GM18873 (cell line): ENCODE data around the gene OTULIN.

Experiments used
- ATAC-seq: cut with Tn5 transposase; IDR thresholded peaks from one replicate; pipeline ENCODE4 v1.9.1; 2021; ENCODE audit warnings: mild to moderate bottlenecking, moderate library complexity, moderate number of reproducible peaks; ENCODE audit not compliant: unreplicated experiment, low FRiP score

OTULIN gene

DNA sequence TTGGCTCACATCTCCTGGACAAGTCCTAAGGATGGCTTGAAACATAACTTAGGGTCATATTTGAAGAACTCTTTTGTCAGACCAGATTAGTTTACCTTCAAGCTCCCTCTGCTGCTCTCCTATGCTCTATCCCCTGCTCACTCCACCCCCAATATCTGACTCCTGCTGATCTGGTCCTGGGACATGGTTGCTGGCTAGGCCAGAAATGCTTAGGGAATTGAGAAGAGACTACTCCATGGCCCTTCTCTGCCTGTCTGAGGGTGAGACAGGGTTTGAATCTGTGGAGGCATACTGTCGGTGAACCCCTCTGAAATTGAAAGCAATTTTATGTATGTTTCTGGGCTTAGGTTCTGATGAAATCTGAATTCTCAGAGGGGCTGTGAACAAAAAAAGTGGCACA, 3.3 kb downstream of the OTULIN start:
- ATAC-seq, result no peak

DNA sequence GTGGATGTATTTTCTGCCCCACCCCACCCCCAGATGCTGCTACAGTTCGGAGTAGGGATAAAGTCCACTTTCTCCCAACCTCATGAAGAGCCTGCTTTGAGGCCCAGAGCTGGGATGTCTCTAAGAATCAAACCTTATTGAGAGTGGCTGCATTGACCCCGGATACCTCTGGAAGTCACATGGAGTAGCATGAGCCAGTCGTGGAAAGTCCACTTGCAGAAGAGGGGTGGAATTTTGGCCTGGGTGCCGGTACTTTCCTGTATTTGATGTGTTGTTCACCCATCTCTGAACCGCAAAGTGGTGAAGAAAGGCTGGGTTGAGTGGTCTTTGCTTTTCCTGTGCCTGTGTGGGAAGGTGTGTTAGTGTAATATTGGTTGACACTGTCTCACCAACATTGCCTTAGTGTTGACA, 3.7 kb downstream of the OTULIN start:
- ATAC-seq, result no peak

DNA sequence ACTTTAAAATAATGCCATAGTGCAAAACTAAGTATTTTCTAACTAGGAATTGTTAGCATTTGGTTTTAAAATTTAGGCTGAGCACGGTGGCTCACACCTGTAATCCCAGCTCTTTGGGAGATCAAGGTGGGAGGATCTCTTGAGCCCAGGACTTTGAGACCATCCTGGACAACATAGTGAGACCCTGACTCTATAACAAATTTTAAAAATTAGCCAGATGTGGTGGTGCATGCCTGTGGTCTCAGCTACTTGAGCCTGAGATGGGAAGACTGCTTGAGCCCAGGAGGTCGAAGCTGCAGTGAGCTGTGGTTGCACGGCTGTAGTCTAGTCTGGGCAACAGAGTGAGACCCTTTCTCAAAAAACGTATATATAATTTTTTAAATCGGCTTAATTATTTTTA, 4.9 kb downstream of the OTULIN start:
- ATAC-seq, result no peak

DNA sequence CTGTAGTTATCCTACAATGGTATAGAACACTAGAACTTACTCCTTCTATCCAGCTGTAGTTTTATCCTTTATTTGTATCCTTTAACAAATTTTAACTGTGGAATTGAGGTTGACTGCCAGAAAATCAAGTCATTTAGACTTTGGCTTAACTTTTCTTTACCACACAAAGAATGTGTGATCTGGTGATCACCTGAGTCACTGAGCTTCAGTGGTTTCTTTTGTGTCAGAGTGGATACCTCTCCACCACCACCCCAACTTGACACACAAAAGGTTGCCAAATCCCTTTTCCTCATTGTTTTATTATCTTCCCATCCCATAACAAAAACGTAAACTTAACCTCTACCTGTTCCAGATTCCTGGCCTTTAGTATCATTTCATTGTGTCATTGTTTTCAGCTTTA, 5.5 kb downstream of the OTULIN start:
- ATAC-seq, result no peak

DNA sequence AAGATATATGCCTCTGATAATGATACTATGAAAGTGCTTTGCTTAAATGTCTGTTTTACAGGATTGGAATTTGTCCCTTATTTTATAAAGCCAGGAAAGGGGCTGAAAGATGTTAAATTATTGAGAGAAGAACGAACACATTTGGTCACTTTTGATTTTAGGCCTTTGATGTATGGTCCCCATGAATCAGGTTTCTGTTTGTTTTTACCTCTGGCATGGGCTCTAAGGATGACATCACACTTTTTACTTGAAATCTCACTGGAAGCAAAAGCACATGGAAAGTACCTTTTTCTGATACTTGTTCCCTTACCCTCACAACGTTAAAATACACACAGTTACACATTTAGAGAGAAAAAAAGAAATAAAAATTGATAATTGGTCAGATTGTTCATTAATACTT, 6.9 kb downstream of the OTULIN start:
- no peak for ATAC-seq

DNA sequence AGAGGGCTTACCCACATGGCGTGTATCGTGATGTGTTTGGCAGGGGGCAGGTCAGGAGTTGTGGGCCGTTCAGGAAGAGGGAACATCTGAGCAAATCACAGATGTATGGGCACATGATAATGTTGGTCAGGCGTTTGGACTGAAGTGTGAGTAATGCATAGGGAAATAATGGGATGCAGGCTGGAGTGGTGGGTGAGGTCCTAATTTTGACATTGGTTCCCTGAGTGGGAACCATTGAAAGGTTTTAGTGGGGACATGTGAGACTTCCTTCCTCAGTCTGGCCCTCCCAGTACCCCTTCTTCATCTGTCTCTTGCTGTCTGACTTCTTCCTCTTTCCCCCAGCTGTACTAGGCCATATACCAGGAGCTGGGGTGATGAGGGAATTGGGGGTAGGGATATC, 7.6 kb downstream of the OTULIN start:
- ATAC-seq, result no peak

DNA sequence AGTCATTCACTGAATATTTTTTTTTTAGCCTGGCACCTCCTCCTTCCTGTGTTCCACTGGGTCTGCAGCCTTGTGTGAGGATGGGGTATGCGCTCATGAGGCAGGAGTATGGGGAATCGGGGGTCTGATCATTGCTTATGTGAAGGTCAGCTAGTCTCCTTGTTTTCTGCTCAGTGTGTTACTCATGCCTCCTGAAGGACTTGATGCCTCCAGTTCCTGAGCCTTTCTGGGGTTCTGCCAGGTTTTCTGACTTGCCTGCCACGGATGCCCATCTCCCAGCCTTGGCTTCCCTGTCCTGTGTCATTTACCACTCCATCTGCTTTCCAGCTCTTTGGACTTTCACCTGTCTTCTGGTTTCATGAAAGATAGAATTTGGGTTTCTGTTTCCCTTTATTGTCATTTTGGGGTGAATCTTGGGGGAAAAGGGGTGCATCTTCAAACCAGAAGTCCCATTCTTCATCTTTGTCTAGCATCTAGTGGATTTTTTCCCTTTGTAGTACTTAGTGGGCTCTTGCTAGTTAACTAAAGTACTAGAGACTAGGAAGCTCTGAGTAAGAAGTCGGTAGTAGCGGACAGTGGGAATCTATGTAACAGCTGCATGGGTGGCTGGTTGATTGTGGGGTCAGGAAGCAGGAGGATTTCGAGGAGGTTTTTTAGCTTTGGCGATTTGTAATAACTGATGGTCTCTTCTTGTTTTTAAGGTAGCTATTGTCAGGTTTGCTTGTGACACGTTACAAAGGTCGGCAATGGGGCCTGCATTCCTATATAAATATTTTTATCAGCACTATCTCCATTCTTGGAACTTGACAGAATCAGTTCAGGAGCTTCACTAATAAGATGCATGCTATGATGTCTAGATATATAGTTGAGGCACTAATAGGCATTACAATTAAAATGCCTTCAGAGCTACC, 8.2 kb downstream of the OTULIN start:
- ATAC-seq, result no peak

DNA sequence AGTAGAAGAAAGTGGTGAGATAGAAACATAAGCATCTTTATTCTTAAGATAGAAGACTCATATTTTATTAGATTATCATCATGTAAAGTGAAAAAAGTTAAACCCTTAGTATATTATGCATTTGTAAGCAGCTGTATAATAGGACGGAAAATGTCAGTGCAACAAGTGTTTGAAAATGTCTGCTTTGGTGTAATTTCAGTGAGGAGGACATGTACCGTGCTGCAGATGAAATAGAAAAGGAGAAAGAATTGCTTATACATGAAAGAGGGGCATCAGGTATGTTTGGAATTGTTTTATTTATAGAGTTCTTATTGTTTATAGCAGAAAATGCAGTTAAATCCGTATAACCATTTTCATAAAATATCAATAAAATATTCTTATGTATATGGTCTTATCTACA, 8.9 kb downstream of the OTULIN start:
- no peak for ATAC-seq

DNA sequence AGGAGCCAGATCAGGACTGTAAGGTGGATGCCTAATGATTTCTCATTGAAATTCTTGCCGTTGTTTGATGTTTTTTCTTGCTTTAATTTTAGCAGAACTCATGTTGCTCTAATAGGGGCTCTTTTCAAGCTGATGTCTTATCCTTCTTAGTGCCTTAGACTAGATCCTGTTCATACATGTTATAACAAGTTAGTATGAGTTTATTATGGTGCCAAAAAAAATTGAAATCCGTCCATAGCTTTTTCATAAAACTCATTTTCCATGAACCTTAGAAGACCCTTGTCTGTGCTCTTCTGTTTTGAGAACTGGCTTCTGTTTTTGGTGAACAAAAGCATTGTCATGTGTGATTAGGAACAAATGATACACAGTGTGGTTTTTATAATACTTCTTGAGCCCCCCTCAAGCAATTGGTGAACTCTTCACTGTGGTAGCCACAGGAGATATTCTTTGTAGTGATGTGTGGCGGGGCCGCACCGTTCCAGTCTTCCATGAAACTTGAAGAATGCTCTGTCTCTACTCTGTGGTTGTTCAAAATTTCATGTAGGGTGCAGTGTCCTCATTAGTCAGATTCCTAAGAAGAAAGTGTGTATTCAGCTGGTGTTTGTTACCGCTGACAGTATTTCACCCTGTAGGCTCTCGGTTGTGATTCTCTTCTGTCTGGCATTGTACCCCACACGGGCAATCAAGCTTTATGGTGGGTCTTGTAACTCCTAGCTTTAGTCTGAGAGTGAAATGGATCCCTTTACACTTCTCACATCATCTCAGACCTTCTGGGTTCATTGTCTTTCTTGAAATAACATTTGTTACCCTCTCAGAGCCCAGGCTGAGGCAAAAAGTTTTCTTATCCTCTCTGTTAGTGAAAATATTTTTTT, 10.7 kb downstream of the OTULIN start:
- ATAC-seq, result peak; percentile 12

DNA sequence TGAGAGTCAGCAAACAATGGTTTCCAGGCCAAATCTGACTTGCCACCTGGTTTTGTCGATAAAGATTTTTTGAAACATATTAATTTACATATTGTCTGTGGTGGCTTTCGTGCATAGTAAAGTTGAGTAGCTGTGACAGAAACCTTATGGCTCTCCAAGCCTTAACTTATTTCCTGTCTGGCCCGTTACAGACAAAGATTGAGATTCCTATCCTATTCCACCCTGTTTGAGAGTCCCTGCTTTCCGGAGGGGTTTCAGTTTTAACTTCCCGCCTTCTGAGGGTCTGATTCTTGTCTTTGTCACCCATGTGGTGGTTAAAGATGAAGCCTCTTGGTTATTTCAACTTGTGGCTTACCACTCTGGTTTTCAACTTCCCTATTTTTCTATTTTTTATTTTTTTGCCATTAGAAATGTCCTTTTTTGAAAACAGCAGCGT, 11.4 kb downstream of the OTULIN start:
- ATAC-seq, result peak; percentile 38

DNA sequence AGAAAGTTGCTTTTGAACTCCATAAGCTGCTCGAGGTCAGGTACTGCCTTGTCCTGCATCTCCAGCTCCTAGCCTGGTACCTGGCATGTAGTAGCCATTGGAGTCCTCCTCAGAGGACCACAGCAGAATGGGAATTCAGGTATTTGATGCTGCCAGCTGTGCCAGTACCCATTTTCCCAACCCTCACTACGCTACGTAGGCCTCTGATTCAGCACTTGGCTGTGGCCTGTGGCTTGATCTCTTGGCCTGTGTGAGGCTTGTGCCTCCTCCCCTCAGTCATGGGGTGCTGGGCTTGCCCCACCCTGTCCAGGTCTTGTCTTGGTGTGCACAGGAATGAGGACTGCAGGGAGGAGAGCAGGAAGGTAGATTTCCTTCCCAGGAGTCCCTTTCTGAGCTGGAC, 11.8 kb downstream of the OTULIN start:
- peak; percentile 38 for ATAC-seq

DNA sequence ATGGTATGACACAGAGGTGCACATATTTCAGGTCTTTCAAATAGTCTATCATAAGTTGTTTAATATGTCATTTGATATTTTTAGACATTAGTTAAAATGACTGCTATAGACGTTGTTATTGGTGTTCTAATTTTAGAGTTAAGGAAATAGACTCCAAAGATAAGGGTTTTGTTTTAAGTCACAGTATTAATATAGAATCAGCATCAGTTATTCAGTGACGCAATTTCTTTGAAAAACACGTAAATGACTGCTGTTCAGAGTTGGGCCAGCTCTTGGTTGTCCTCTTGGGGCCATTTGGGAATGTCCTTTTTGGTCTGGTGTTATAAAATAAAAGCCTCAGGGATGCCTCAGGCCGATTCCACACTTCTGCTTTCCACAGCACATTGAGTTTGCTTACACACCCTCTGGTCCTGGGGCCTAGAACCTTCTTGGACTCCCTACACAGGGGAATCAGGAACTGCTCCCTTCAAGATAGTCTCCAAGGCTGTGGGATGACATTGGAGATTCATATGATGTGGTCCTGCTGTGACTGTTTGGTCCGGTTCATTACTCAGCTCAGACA, 14.3 kb downstream of the OTULIN start:
- ATAC-seq, result no peak

DNA sequence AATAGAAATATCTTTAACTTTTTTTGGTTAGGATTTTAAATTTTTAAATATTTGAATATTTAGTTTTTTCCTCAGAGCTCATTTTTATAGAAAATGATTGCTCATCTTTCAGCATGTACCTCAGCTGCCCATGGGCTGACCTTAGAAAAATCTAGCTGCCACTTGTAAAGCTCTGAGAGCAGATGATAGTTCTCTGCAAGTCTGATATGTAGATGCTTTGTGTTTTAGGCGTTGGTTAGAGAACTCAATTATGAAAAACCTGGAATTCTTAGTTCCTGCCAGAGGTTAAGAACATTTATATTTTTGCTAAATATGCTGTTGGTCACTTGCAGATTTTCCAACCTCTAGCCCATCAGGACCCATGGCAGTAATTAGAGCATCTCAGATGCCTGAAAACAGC, 15.1 kb downstream of the OTULIN start:
- ATAC-seq, result no peak

DNA sequence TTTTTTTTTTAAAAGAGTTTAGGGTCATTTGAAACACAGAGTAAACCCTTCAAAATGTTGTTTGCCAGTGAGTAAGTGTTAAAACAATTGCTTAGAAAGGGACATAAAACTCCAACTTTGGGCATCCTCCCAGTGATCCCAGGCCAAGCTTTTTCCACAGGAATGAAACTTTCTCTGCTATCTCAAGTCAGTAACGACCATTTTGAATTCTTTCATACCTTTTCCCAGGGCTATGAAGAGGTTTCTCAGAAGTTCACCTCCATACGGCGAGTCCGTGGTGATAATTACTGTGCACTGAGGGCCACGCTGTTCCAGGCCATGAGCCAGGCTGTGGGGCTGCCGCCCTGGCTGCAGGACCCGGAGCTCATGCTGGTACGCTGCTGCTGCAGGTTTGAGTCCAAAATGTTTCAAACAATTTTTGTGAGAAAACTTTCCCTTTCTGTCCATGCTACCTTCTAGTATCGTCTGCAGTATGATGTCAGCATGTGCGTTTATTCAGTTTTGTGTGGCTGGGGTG, 16.8 kb downstream of the OTULIN start:
- no peak for ATAC-seq

DNA sequence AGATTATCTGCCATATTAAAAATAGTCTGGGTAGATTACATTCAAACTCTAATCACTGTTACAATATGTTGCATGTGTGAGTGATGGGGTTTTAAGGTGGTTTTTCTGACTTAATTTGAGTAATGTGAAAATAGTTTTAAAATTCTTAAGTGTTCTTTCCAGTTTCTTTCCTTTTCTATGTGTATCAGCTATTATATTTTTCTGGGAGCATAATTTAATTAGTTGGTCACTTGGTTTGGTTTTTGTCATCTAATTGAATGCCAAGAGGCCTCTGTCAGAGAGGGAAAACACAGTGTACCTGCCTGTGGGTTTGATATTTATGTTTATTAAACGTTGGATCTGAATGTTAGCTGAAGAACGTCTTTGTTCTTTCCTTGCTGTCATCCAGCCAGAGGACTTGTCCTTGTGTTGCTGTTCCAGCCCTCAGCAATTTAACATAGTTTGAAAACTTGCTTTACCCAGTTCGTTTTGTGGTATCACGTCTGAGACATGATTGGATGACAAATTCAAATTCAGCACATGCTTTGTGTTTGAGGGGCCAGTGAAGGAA, 19.5 kb downstream of the OTULIN start:
- ATAC-seq, result no peak

DNA sequence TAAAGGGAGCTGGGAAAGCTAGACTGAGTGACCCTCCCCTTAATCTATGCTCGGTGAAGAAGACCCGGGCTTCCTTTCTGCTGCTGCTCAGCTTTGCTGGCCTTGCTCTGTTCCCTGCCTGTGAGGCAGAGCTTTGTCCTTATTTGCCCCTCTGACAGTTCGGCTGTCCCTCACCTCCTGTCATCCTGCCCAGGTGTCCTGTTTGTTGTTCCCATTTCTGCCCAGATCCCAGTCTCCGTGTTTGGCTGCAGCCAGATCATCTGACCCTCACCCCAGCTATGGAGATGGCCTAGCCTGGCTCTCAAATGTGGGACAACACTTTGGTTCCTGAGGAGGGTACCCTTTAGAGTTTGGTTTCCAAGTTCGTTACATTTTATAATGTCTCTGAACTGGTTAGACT, 20.2 kb downstream of the OTULIN start:
- ATAC-seq, result no peak

DNA sequence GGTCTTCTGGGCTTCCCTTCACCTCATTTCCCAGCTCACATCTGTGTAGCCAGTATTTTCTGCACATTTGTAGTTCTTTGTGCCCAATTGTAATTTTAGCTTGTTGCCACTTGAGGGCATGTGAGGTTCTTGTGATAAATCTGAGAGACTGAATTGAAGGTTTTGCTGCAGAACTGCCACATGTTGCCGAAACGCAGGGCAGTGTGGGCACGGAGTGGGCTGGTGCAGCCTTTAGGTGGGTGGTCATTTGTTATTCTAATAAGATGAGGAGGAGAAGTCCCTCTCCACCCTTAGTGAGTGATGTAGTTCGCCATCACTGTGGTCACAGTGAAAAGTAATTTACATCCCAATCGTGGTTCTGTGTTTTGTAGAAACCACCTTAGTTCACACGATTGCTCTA, 21.2 kb downstream of the OTULIN start:
- ATAC-seq, result peak; percentile 98

DNA sequence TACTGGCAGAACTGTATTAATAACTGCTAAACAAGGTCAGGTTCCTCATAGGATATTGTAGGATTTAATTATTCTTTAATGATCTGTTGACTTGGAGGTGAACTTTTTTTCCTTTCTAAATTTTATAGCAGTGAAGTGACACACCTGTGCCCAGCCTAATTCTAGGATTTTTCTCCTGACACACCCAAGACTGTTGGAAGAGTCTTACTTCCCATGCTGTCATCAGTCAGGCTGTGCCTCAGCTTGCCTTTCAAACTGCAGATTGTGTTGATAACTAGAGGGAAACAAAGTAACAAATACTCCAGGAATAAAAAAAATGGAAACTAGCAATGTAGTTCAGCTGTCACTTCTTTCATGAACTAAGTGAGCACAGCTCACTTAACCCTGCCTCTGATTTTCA, 22.0 kb downstream of the OTULIN start:
- ATAC-seq, result no peak

DNA sequence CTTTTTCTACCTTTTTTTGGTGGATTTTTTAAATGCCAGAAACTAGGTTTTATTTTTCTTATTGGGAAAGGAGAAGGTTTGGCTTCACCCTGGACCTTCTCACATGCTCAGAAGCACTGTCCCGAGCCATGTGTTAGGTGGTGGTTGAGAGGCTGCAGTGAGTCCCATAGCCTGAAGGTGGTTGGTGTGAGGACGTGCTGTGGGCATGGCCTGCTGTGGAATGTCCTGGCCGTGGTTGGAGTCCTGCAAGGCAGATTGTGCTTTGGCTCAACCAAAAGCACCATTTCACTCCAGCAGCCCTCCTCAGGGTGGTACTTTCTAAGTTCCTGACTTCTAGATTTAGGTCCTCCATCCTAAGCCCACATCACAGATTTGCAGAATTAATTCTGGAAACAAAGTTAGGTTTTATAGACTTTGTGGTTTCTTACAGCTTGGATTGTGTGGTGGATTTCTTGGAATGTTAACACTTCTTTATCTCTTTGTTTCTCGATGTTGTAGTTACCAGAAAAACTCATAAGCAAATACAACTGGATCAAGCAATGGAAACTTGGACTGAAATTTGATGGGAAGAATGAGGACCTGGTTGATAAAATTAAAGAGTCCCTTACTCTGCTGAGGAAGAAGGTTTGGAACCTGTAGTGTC, 22.6 kb downstream of the OTULIN start:
- no peak for ATAC-seq

DNA sequence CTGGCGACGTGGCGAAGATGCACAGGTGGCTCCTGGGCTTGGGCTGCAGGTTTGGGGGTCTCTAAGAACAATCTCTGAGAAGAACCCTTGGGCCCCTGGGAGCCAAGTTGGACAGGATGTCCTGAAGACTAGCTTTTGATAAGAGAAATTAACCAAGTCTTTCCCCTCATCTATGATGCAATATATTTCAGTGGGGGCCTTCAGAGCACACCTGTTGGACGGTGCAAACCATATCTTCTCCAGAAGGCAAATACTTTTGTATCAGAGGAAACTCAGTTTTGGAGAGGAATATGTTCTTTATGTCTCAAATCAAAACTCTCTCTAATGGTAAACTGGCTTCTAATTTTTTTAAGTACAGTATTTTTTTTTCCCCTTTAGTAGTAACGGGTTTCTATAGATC, 28.6 kb downstream of the OTULIN start:
- no peak for ATAC-seq
